HCT116 (cell line): ENCODE data around the gene FAM98A.

ENCODE experiments used
- EGR1 ChIP-seq: IDR thresholded peaks from 2 replicates; pipeline ENCODE4 v1.6.1; 2012; ENCODE audit warnings: low read depth
- EZH2 ChIP-seq: fragments of 200-600 bp; sonication (generic); IDR thresholded peaks from 2 replicates; pipeline ENCODE4 v1.6.1; 2017; ENCODE audit warnings: antibody characterized with exemption, mixed run types
- POLR2A ChIP-seq: IDR thresholded peaks from 2 replicates; pipeline ENCODE4 v1.7.0; 2011; ENCODE audit warnings: borderline replicate concordance; ENCODE audit not compliant: insufficient read depth, insufficient read length; ENCODE audit errors: extremely low read depth
- POLR2AphosphoS5 ChIP-seq: IDR thresholded peaks from 2 replicates; pipeline ENCODE4 v1.6.1; 2011; ENCODE audit warnings: mild to moderate bottlenecking, low read depth, low read length, moderate library complexity
- RAD21 ChIP-seq: IDR thresholded peaks from 2 replicates; pipeline ENCODE4 v1.6.1; 2012; ENCODE audit warnings: low read depth, mild to moderate bottlenecking
- SIN3A ChIP-seq: IDR thresholded peaks from 2 replicates; pipeline ENCODE4 v1.6.1; 2012; ENCODE audit warnings: low read depth
- ZNF274 ChIP-seq: fragments of 200-500 bp; sonication (Bioruptor generic); IDR thresholded peaks from 2 replicates; pipeline ENCODE4 v1.6.1; 2014; ENCODE audit warnings: mild to moderate bottlenecking, low read depth, low read length, inconsistent platforms
- TF ChIP-seq, protein P1 (sequence below): IDR thresholded peaks from 2 replicates; pipeline ENCODE4 v1.6.1; 2012
- TF ChIP-seq, protein P2 (sequence below), 3 experiments: fragments of 200-600 bp in 1 of 3; sonication (generic) in 1 of 3; IDR thresholded peaks in 2 of 3; conservative IDR thresholded peaks in 1 of 3; 2 replicates each; pipeline ENCODE4 v1.5.1; 2012 to 2017; ENCODE audit warnings: low read depth in 2 of 3, low read length in 2 of 3, antibody characterized with exemption in 1 of 3, borderline replicate concordance in 1 of 3, control low read depth in 1 of 3, mild to moderate bottlenecking in 1 of 3, mixed read lengths in 1 of 3, mixed run types in 1 of 3, moderate library complexity in 1 of 3; ENCODE audit not compliant: insufficient read depth in 1 of 3
- TF ChIP-seq, protein P3 (sequence below): IDR thresholded peaks from 2 replicates; pipeline ENCODE4 v1.6.1; 2012

DNA sequence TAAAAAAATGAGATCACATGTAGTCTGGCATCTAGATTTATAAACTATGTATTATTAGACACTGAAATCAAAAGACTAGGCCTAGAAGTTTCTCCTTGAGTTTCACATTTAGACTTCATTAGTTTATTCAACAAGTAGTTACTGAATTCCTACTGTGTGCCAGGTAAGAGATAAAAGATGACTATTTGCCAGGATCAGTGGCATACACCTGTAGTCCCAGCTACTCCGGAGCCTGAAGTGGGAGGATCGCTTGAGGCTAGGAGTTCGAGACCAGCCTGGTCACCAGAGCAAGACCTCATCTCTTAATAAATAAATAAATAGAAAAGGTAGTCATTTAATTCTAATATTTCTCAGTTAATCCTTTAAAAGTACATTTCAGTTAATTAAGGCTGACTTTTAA, 2.1 kb downstream of the FAM98A start:
- no peak for TF ChIP-seq POLR2AphosphoS5
- TF ChIP-seq, protein P1, sequence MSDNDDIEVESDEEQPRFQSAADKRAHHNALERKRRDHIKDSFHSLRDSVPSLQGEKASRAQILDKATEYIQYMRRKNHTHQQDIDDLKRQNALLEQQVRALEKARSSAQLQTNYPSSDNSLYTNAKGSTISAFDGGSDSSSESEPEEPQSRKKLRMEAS, result no peak
- TF ChIP-seq EGR1, result no peak
- no peak for TF ChIP-seq ZNF274
- no peak for TF ChIP-seq POLR2A
- no peak for TF ChIP-seq EZH2
- TF ChIP-seq, protein P2, sequence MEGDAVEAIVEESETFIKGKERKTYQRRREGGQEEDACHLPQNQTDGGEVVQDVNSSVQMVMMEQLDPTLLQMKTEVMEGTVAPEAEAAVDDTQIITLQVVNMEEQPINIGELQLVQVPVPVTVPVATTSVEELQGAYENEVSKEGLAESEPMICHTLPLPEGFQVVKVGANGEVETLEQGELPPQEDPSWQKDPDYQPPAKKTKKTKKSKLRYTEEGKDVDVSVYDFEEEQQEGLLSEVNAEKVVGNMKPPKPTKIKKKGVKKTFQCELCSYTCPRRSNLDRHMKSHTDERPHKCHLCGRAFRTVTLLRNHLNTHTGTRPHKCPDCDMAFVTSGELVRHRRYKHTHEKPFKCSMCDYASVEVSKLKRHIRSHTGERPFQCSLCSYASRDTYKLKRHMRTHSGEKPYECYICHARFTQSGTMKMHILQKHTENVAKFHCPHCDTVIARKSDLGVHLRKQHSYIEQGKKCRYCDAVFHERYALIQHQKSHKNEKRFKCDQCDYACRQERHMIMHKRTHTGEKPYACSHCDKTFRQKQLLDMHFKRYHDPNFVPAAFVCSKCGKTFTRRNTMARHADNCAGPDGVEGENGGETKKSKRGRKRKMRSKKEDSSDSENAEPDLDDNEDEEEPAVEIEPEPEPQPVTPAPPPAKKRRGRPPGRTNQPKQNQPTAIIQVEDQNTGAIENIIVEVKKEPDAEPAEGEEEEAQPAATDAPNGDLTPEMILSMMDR (IDR thresholded peaks at IDR 0.05 in 2 of 3, conservative IDR thresholded peaks at IDR 0.05 in 1 of 3; ENCODE audit: borderline replicate concordance in 1 of 3, insufficient read depth in 1 of 3, low read depth in 2 of 3, low read length in 2 of 3), result no peak
- TF ChIP-seq SIN3A, result no peak
- TF ChIP-seq, protein P3, sequence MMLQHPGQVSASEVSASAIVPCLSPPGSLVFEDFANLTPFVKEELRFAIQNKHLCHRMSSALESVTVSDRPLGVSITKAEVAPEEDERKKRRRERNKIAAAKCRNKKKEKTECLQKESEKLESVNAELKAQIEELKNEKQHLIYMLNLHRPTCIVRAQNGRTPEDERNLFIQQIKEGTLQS, result no peak
- TF ChIP-seq RAD21, result no peak
